Measurements from ENCODE around the gene PLP2. TPM values are rescaled to one million over a fixed set of nuclear protein-coding genes. Genes with fewer than 3 reads are reported as not detected.
A peak's percentile ranks its signal among the peaks of the same experiment; 100 is the strongest.

The PLP2 gene
- total and polyA plus RNA-seq, 7 experiments from 2014 or later: 64.2 to 132 (median 98.5) TPM

- Histone ChIP-seq H3K27ac (ENCODE audit: low read depth, low read length) (peak overlapping the region; percentile 82), H3K9me3 (ENCODE audit: control insufficient read depth in 2 of 3, low read length in 3 of 3) (no peaks in the 10 kb centered on the region), H3K4me1 (ENCODE audit: control insufficient read depth in 2 of 2, insufficient read depth in 2 of 2, low read length in 2 of 2) (peaks cover 0 to 15% of the 10 kb centered on the region in 2 donors), H3K27me3 (ENCODE audit: control insufficient read depth in 2 of 2, insufficient read depth in 2 of 2, low read length in 2 of 2) (no peaks in the 10 kb centered on the region), H3K4me3 (ENCODE audit: low read length) (peak overlapping the region; percentile 96), H3K36me3 (ENCODE audit: control insufficient read depth in 2 of 3, insufficient read depth in 3 of 3, low read length in 3 of 3) (no peaks in the 10 kb centered on the region)
- POLR2A ChIA-PET: interaction anchor here (0.7 to 1.9 kb wide), 12 partner anchors 9 to 618 kb away, joined by 3 to 13 read pairs (median 5); partner anchors contain the start of genes OTUD5, PPP1R3F, RBM3 and SYP
- CTCF ChIA-PET: interaction anchor here (1.2 to 1.8 kb wide), 4 partner anchors 14 to 563 kb away, joined by 3 to 5 read pairs (median 4); no protein-coding TSS in a partner anchor
- peak overlapping the region; percentile 86 to 95 (median 92) for H3K4me3 Mint-ChIP-seq
- H3K9me3 Mint-ChIP-seq: peaks cover 0 to 2% (median 0%) of the 10 kb centered on the region in 11 donors
- no peak for ATAC-seq
- no peaks in the 10 kb centered on the region for H3K27me3 Mint-ChIP-seq
- H3K27ac Mint-ChIP-seq: peak overlapping the region in 7 of 9 donors; percentile 77 to 98 (median 94)
- intact Hi-C loops (cut with micrococcal nuclease): loop anchor here (1.0 to 5.0 kb wide), 15 partner anchors 9 to 1354 kb away; partner anchors contain the start of genes CCDC22 (in 2 of the 2), PPP1R3F (in 2 of the 2), SYP (in 2 of the 2) and GPKOW (in 1 of the 2)
- H3K4me1 Mint-ChIP-seq: peaks cover 11 to 38% (median 26%) of the 10 kb centered on the region in 7 donors
- H3K36me3 Mint-ChIP-seq: peaks cover 0 to 3% (median 0%) of the 10 kb centered on the region in 5 donors
- peak in 1 of 9 donors; percentile 28 for DNase-seq
Observed at GRCh38 chrX:49191574-49192011, 19.9 kb downstream of the PLP2 start.

- Histone ChIP-seq H3K9me3 (ENCODE audit: control insufficient read depth in 2 of 3, low read length in 3 of 3) (no peaks in the 10 kb centered on the region), H3K27me3 (ENCODE audit: control insufficient read depth in 2 of 2, insufficient read depth in 2 of 2, low read length in 2 of 2) (no peaks in the 10 kb centered on the region), H3K4me1 (ENCODE audit: control insufficient read depth in 2 of 2, insufficient read depth in 2 of 2, low read length in 2 of 2) (peaks cover 0 to 15% of the 10 kb centered on the region in 2 donors), H3K27ac (ENCODE audit: low read depth, low read length) (no peak overlapping the region), H3K4me3 (ENCODE audit: low read length) (no peak overlapping the region), H3K36me3 (ENCODE audit: control insufficient read depth in 2 of 3, insufficient read depth in 3 of 3, low read length in 3 of 3) (no peaks in the 10 kb centered on the region)
- H3K4me1 Mint-ChIP-seq: peaks cover 12 to 38% (median 27%) of the 10 kb centered on the region in 7 donors
- no peak for ATAC-seq
- H3K27me3 Mint-ChIP-seq: no peaks in the 10 kb centered on the region
- peak overlapping the region in 1 of 9 donors; percentile 35 for H3K27ac Mint-ChIP-seq
- POLR2A ChIA-PET: interaction anchor here (0.6 to 1.8 kb wide), 4 partner anchors 76 to 759 kb away, joined by 3 to 5 read pairs (median 4); partner anchors contain the start of gene PPP1R3F
- CTCF ChIA-PET: interaction anchor here (0.9 to 1.8 kb wide), 5 partner anchors 38 to 561 kb away, joined by 3 to 5 read pairs (median 4); no protein-coding TSS in a partner anchor
- DNase-seq: peak in 3 of 9 donors; percentile 22 to 27 (median 26)
- peaks cover 0 to 3% (median 0%) of the 10 kb centered on the region in 5 donors for H3K36me3 Mint-ChIP-seq
- intact Hi-C loops (cut with micrococcal nuclease): loop anchor here (1.0 to 5.0 kb wide), 4 partner anchors 36 to 1356 kb away; partner anchors contain the start of genes USP27X (in 1 of the 2) and ZNF81 (in 1 of the 2)
- H3K4me3 Mint-ChIP-seq: peak overlapping the region in 9 of 10 donors; percentile 20 to 78 (median 39)
- peaks cover 0 to 2% (median 0%) of the 10 kb centered on the region in 11 donors for H3K9me3 Mint-ChIP-seq
Observed at GRCh38 chrX:49192722-49193328, 21.1 kb downstream of the PLP2 start.

- ATAC-seq (no peak), DNase-seq (no peak)
- Histone ChIP-seq H3K27me3 (ENCODE audit: control insufficient read depth in 2 of 2, insufficient read depth in 2 of 2, low read length in 2 of 2) (no peaks in the 10 kb centered on the region), H3K4me3 (ENCODE audit: low read length) (no peak overlapping the region), H3K27ac (ENCODE audit: low read depth, low read length) (no peak overlapping the region), H3K36me3 (ENCODE audit: control insufficient read depth in 2 of 3, insufficient read depth in 3 of 3, low read length in 3 of 3) (no peaks in the 10 kb centered on the region), H3K4me1 (ENCODE audit: control insufficient read depth in 2 of 2, insufficient read depth in 2 of 2, low read length in 2 of 2) (peaks cover 0 to 15% of the 10 kb centered on the region in 2 donors), H3K9me3 (ENCODE audit: control insufficient read depth in 2 of 3, low read length in 3 of 3) (no peaks in the 10 kb centered on the region)
- Mint-ChIP-seq H3K27ac (peak overlapping the region in 4 of 9 donors; percentile 13 to 81 (median 56)), H3K4me3 (peak overlapping the region in 6 of 10 donors; percentile 7 to 55 (median 27)), H3K36me3 (peaks cover 0 to 4% (median 0%) of the 10 kb centered on the region in 5 donors), H3K9me3 (peaks cover 0 to 2% (median 0%) of the 10 kb centered on the region in 11 donors), H3K4me1 (peaks cover 19 to 39% (median 32%) of the 10 kb centered on the region in 7 donors), H3K27me3 (peaks cover 0 to 7% (median 0%) of the 10 kb centered on the region in 5 donors)
- intact Hi-C loops (cut with micrococcal nuclease): loop anchor here (5.0 kb wide), 3 partner anchors 36 to 1356 kb away; partner anchors contain the start of genes USP27X (in 1 of the 2) and ZNF81 (in 1 of the 2)
- ChIA-PET CTCF (interaction anchor here (0.9 kb wide), 1 partner anchor 38 kb away, joined by 3 read pairs; no protein-coding TSS in a partner anchor), POLR2A (interaction anchor here (1.8 kb wide), 1 partner anchor 116 kb away, joined by 5 read pairs; no protein-coding TSS in a partner anchor)
Observed at GRCh38 chrX:49193542-49193964, 21.9 kb downstream of the PLP2 start.

GRCh38 chrX:49197543-49198087 is 25.9 kb downstream of the PLP2 start:
- H3K9me3 Mint-ChIP-seq: peaks cover 0 to 1% (median 0%) of the 10 kb centered on the region in 11 donors

GRCh38 chrX:49198540-49199314 is 27.0 kb downstream of the PLP2 start:
- H3K4me3 ChIP-seq (ENCODE audit: low read length): no peak overlapping the region
- H3K27ac Mint-ChIP-seq: peak overlapping the region in 2 of 9 donors; percentile 38 to 48
- no peaks in the 10 kb centered on the region for H3K4me1 ChIP-seq (ENCODE audit: control insufficient read depth in 2 of 2, insufficient read depth in 2 of 2, low read length in 2 of 2)
- H3K36me3 Mint-ChIP-seq: peaks cover 0 to 4% (median 0%) of the 10 kb centered on the region in 5 donors
- no peak overlapping the region for H3K27ac ChIP-seq (ENCODE audit: low read depth, low read length)
- peaks cover 12 to 26% (median 13%) of the 10 kb centered on the region in 7 donors for H3K4me1 Mint-ChIP-seq
- no peak for ATAC-seq
- H3K4me3 Mint-ChIP-seq: peak overlapping the region in 6 of 10 donors; percentile 9 to 77 (median 38)
- peaks cover 0 to 13% (median 0%) of the 10 kb centered on the region in 5 donors for H3K27me3 Mint-ChIP-seq
- no peaks in the 10 kb centered on the region for H3K27me3 ChIP-seq (ENCODE audit: control insufficient read depth in 2 of 2, insufficient read depth in 2 of 2, low read length in 2 of 2)
- DNase-seq: no peak
- no peaks in the 10 kb centered on the region for H3K9me3 Mint-ChIP-seq
- no peaks in the 10 kb centered on the region for H3K9me3 ChIP-seq (ENCODE audit: control insufficient read depth in 2 of 3, low read length in 3 of 3)
- intact Hi-C loops (cut with micrococcal nuclease): no loop called here
- POLR2A ChIA-PET: interaction anchor here (0.7 kb wide), 1 partner anchor 62 kb away, joined by 3 read pairs; no protein-coding TSS in a partner anchor
- CTCF ChIA-PET: no interaction called here
- H3K36me3 ChIP-seq (ENCODE audit: control insufficient read depth in 2 of 3, insufficient read depth in 3 of 3, low read length in 3 of 3): no peaks in the 10 kb centered on the region

More at GRCh38 chrX:49197543-49198087, 25.9 kb downstream of the PLP2 start:
- no peak overlapping the region for H3K27ac ChIP-seq (ENCODE audit: low read depth, low read length)
- Mint-ChIP-seq H3K36me3 (peaks cover 0 to 4% (median 0%) of the 10 kb centered on the region in 5 donors), H3K4me1 (peaks cover 20 to 36% (median 24%) of the 10 kb centered on the region in 7 donors), H3K27ac (no peak overlapping the region), H3K27me3 (peaks cover 0 to 10% (median 0%) of the 10 kb centered on the region in 5 donors), H3K4me3 (peak overlapping the region in 2 of 10 donors; percentile 9 to 77)
- H3K4me3 ChIP-seq (ENCODE audit: low read length): no peak overlapping the region
- H3K27me3 ChIP-seq (ENCODE audit: control insufficient read depth in 2 of 2, insufficient read depth in 2 of 2, low read length in 2 of 2): no peaks in the 10 kb centered on the region
- intact Hi-C loops (cut with micrococcal nuclease): no loop called here
- H3K9me3 ChIP-seq (ENCODE audit: control insufficient read depth in 2 of 3, low read length in 3 of 3): no peaks in the 10 kb centered on the region
- H3K4me1 ChIP-seq (ENCODE audit: control insufficient read depth in 2 of 2, insufficient read depth in 2 of 2, low read length in 2 of 2): peaks cover 0 to 9% of the 10 kb centered on the region in 2 donors
- ChIA-PET POLR2A (no interaction called here), CTCF (no interaction called here)
- H3K36me3 ChIP-seq (ENCODE audit: control insufficient read depth in 2 of 3, insufficient read depth in 3 of 3, low read length in 3 of 3): no peaks in the 10 kb centered on the region
- no peak for DNase-seq
- ATAC-seq: no peak

- peaks cover 9 to 22% (median 12%) of the 10 kb centered on the region in 7 donors for H3K4me1 Mint-ChIP-seq
- DNase-seq (no peak), ATAC-seq (no peak)
- no peak overlapping the region for H3K27ac ChIP-seq (ENCODE audit: low read depth, low read length)
- intact Hi-C loops (cut with micrococcal nuclease): no loop called here
- H3K27me3 ChIP-seq (ENCODE audit: control insufficient read depth in 2 of 2, insufficient read depth in 2 of 2, low read length in 2 of 2): no peaks in the 10 kb centered on the region
- H3K4me3 ChIP-seq (ENCODE audit: low read length): no peak overlapping the region
- no peaks in the 10 kb centered on the region for H3K4me1 ChIP-seq (ENCODE audit: control insufficient read depth in 2 of 2, insufficient read depth in 2 of 2, low read length in 2 of 2)
- ChIA-PET POLR2A (interaction anchor here (0.7 kb wide), 1 partner anchor 62 kb away, joined by 3 read pairs; no protein-coding TSS in a partner anchor), CTCF (no interaction called here)
- H3K27me3 Mint-ChIP-seq: peaks cover 0 to 17% (median 0%) of the 10 kb centered on the region in 5 donors
- H3K36me3 Mint-ChIP-seq: peaks cover 0 to 4% (median 0%) of the 10 kb centered on the region in 5 donors
- H3K27ac Mint-ChIP-seq: no peak overlapping the region
- H3K9me3 ChIP-seq (ENCODE audit: control insufficient read depth in 2 of 3, low read length in 3 of 3): no peaks in the 10 kb centered on the region
- peak overlapping the region in 5 of 10 donors; percentile 9 to 77 (median 66) for H3K4me3 Mint-ChIP-seq
- no peaks in the 10 kb centered on the region for H3K36me3 ChIP-seq (ENCODE audit: control insufficient read depth in 2 of 3, insufficient read depth in 3 of 3, low read length in 3 of 3)
- H3K9me3 Mint-ChIP-seq: no peaks in the 10 kb centered on the region
Observed at GRCh38 chrX:49199315-49199595, 27.6 kb downstream of the PLP2 start.

Measured in naive thymus-derived CD4-positive, alpha-beta T cell (primary cell).